ENCODE results near the gene BSND.
A peak's percentile ranks its signal among the peaks of the same experiment; 100 is the strongest.

Gene BSND

DNA sequence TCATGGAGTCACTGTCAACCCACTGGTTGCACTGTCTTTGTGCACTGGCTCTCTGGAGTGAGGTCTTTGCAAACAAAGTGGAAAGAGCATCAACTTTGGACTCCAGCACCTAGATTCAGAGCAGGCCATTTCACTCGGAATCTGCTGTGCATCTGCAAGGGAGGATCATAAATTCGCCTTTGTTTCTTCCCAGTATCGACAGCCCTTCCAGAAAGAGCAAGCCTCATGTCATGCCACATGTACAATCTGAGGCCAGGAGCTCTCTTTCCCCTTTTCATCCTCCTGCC is 39.8 kb downstream of the BSND start:
- in situ Hi-C loops (cut with HindIII; ENCODE audit: low sequenced_read_pairs), result no loop called here
- H3K4me3 ChIP-seq (ENCODE audit: low read depth, low read length), result no peak overlapping the region
- no peak for DNase-seq (ENCODE audit: low read depth, low spot score)
- TF ChIP-seq, protein P1, sequence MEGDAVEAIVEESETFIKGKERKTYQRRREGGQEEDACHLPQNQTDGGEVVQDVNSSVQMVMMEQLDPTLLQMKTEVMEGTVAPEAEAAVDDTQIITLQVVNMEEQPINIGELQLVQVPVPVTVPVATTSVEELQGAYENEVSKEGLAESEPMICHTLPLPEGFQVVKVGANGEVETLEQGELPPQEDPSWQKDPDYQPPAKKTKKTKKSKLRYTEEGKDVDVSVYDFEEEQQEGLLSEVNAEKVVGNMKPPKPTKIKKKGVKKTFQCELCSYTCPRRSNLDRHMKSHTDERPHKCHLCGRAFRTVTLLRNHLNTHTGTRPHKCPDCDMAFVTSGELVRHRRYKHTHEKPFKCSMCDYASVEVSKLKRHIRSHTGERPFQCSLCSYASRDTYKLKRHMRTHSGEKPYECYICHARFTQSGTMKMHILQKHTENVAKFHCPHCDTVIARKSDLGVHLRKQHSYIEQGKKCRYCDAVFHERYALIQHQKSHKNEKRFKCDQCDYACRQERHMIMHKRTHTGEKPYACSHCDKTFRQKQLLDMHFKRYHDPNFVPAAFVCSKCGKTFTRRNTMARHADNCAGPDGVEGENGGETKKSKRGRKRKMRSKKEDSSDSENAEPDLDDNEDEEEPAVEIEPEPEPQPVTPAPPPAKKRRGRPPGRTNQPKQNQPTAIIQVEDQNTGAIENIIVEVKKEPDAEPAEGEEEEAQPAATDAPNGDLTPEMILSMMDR (IDR thresholded peaks at IDR 0.05; ENCODE audit: low read depth, low read length), result no peak

DNA sequence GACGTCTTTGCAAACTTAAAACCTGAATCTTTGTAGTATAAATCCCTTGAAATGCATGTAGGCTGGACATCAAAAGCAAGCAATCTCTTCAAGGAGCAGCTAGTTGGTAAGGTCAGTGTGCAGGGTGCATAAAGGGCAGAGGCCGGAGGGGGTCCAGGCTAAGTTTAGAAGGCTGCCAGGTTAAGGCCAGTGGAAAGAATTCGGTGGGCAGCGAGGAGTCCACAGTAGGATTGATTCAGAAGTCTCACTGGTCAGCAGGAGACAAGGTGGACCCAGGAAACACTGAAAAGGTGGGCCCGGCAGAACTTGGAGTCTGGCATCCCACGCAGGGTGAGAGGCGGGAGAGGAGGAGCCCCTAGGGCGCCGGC is 40.2 kb downstream of the BSND start:
- no peak for DNase-seq (ENCODE audit: low read depth, low spot score)
- TF ChIP-seq, protein P1 (IDR thresholded peaks at IDR 0.05; ENCODE audit: low read depth, low read length), result no peak
- in situ Hi-C loops (cut with HindIII; ENCODE audit: low sequenced_read_pairs), result no loop called here
- no peak overlapping the region for H3K4me3 ChIP-seq (ENCODE audit: low read depth, low read length)

DNA sequence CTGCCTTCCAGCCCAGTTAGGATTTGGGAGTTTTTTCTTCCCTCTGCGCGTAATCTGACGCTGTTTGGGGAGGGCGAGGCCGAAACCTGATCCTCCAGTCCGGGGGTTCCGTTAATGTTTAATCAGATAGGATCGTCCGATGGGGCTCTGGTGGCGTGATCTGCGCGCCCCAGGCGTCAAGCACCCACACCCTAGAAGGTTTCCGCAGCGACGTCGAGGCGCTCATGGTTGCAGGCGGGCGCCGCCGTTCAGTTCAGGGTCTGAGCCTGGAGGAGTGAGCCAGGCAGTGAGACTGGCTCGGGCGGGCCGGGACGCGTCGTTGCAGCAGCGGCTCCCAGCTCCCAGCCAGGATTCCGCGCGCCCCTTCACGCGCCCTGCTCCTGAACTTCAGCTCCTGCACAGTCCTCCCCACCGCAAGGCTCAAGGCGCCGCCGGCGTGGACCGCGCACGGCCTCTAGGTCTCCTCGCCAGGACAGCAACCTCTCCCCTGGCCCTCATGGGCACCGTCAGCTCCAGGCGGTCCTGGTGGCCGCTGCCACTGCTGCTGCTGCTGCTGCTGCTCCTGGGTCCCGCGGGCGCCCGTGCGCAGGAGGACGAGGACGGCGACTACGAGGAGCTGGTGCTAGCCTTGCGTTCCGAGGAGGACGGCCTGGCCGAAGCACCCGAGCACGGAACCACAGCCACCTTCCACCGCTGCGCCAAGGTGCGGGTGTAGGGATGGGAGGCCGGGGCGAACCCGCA is 40.8 kb downstream of the BSND start, which contains the start of gene PCSK9:
PCSK9 (plus strand) TSS at position 207 of the 741 bp plus-strand sequence; CDS start at position 497, 290 bp downstream.
- in situ Hi-C loops (cut with HindIII; ENCODE audit: low sequenced_read_pairs), result no loop called here
- peak within 1 kb of the TSS; percentile 30 for H3K4me3 ChIP-seq (ENCODE audit: low read depth, low read length)

DNA sequence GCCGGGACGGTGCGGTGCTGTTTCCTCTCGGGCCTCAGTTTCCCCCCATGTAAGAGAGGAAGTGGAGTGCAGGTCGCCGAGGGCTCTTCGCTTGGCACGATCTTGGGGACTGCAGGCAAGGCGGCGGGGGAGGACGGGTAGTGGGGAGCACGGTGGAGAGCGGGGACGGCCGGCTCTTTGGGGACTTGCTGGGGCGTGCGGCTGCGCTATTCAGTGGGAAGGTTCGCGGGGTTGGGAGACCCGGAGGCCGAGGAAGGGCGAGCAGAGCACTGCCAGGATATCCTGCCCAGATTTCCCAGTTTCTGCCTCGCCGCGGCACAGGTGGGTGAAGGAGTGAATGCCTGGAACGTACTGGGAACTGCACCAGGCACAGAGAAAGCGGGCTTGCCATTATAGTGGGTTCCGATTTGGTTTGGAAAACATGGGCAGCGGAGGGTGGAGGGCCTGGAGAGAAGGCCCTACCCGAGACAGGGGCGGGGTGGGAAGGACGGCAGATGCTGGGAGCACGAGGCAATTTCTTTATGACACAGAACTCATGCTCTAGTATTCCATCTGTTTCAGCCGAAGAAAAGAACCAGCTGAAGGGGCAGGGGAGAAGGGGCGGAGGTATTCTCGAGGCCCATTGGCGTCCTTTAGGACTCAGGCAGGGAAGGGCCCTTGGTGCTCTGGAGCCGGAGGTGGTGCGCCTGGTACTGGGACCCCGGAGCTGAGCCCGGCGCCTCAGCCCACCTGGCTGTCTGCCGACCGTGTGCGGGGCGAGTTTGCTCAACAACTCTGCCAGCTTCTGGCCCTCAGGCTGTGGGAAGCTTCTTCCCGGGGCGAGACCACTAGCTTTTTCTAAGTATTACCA is 41.6 kb downstream of the BSND start:
- peak overlapping the region; percentile 30 for H3K4me3 ChIP-seq (ENCODE audit: low read depth, low read length)
- in situ Hi-C loops (cut with HindIII; ENCODE audit: low sequenced_read_pairs), result no loop called here
- TF ChIP-seq, protein P1 (IDR thresholded peaks at IDR 0.05; ENCODE audit: low read depth, low read length), result no peak
- no peak for DNase-seq (ENCODE audit: low read depth, low spot score)

More for the DNA sequence above, 40.8 kb downstream of the BSND start, which contains the start of gene PCSK9:
- TF ChIP-seq, protein P1 (IDR thresholded peaks at IDR 0.05; ENCODE audit: low read depth, low read length), result no peak
- DNase-seq (ENCODE audit: low read depth, low spot score), result peak; percentile 23

DNA sequence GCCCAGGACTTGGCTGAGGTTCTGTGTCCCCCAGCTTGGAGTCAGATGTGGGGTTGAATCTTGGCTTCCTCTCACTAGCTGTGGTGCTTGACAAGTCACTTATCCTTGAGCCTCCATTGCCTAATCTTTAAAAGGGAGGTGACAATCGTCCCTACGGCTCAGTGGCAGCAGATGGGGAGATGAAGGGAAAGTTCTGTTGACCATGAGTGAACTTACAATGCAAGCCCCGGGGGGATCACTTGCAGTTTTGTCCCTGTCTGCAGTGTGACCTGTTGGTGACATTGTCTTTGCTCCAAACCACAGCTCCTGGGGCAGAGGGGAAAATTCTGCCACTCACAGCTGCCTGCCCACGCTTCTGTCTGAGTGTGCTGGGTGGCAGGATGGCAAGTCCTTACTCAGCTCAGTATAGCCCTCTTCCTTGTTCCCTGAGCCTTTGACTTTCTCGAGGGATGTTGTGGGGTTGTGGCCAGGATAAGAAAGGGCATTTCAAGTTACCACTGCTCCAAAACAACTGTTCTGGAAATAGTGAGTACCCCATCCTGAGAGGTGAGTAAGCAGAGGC is 42.3 kb downstream of the BSND start:
- DNase-seq (ENCODE audit: low read depth, low spot score), result no peak
- in situ Hi-C loops (cut with HindIII; ENCODE audit: low sequenced_read_pairs), result no loop called here
- no peak overlapping the region for H3K4me3 ChIP-seq (ENCODE audit: low read depth, low read length)
- TF ChIP-seq, protein P1 (IDR thresholded peaks at IDR 0.05; ENCODE audit: low read depth, low read length), result no peak

DNA sequence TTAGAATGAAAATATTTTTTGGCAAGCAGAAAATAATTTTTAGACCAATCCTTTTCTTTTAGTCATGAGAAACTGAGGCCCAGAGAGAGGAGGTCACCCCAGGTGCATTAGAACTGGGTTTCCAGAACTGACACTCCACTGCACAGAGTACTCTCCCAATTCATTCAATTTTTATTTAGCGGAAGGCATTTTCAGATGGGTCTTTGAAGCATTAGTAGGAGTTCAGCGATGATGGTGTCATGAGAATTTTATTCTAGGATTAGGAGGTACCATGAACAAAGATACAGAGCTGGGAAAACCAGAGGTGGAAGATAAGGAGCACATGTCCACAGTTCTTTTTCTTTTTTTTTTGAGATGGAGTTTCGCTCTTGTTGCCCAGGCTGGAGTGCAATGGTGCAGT is 42.9 kb downstream of the BSND start:
- TF ChIP-seq, protein P1 (IDR thresholded peaks at IDR 0.05; ENCODE audit: low read depth, low read length), result no peak
- DNase-seq (ENCODE audit: low read depth, low spot score), result no peak
- no peak overlapping the region for H3K4me3 ChIP-seq (ENCODE audit: low read depth, low read length)
- in situ Hi-C loops (cut with HindIII; ENCODE audit: low sequenced_read_pairs), result no loop called here
